Mesenchymal stem cell (in vitro differentiated cells and primary cell): Measurements from ENCODE around the gene ABCG5.

Experiments
- DNase-seq: peaks from one replicate; pipeline ENCODE4 v3.0.0-alpha.2; 2013
- H2AFZ ChIP-seq: one replicate; pipeline ENCODE4 v1.6.1; 2013; ENCODE audit warnings: low read depth, mild to moderate bottlenecking, control low read depth, inconsistent platforms, low read length, moderate library complexity
- H2AK5ac ChIP-seq: 2 replicates; pipeline ENCODE4 v1.6.1; 2013; ENCODE audit warnings: low read length, moderate library complexity, mild to moderate bottlenecking, inconsistent platforms; ENCODE audit not compliant: severe bottlenecking
- H2BK120ac ChIP-seq: one replicate; pipeline ENCODE4 v1.6.1; 2013; ENCODE audit warnings: low read depth, mild to moderate bottlenecking, inconsistent platforms, low read length, moderate library complexity
- H2BK12ac ChIP-seq, 2 experiments: one replicate each; pipeline ENCODE4 v1.6.1; 2013; ENCODE audit warnings: inconsistent platforms in 2 of 2, low read length in 2 of 2, mild to moderate bottlenecking in 2 of 2, moderate library complexity in 2 of 2, control low read depth in 1 of 2
- H2BK15ac ChIP-seq: one replicate; pipeline ENCODE4 v1.6.1; 2013; ENCODE audit warnings: mild to moderate bottlenecking, low read depth, inconsistent platforms; ENCODE audit not compliant: poor library complexity, severe bottlenecking
- H2BK5ac ChIP-seq: 2 replicates; pipeline ENCODE4 v1.6.1; 2013; ENCODE audit warnings: low read depth, mild to moderate bottlenecking, low read length, control low read depth, inconsistent platforms; ENCODE audit not compliant: poor library complexity, severe bottlenecking
- H3K14ac ChIP-seq, 2 experiments: one replicate each; pipeline ENCODE4 v1.6.1; 2013; ENCODE audit warnings: inconsistent platforms in 2 of 2, low read length in 2 of 2, control low read depth in 1 of 2, mild to moderate bottlenecking in 1 of 2, moderate library complexity in 1 of 2
- H3K18ac ChIP-seq, 2 experiments: one replicate each; pipeline ENCODE4 v1.6.1; 2013; ENCODE audit warnings: inconsistent platforms in 2 of 2, low read length in 2 of 2, control low read depth in 1 of 2, low read depth in 1 of 2, mild to moderate bottlenecking in 1 of 2
- H3K23ac ChIP-seq, 2 experiments: one replicate each; pipeline ENCODE4 v1.6.1; 2013; ENCODE audit warnings: inconsistent platforms in 2 of 2, low read length in 2 of 2, mild to moderate bottlenecking in 2 of 2, moderate library complexity in 2 of 2, control low read depth in 1 of 2
- H3K27ac ChIP-seq: 2 replicates; pipeline ENCODE4 v1.5.1; 2013; ENCODE audit warnings: mild to moderate bottlenecking, moderate library complexity, low read length, control low read depth, inconsistent platforms; ENCODE audit not compliant: poor library complexity, severe bottlenecking
- H3K27me3 ChIP-seq, 2 experiments: 2 replicates each; pipeline versions ENCODE4 v1.6.1 to v1.7.0; 2013; ENCODE audit warnings: low read length in 2 of 2, mild to moderate bottlenecking in 2 of 2, moderate library complexity in 2 of 2, control low read depth in 1 of 2, inconsistent platforms in 1 of 2; ENCODE audit not compliant: control insufficient read depth in 1 of 2, insufficient read depth in 1 of 2
- H3K36me3 ChIP-seq, 2 experiments: 2 replicates each; pipeline versions ENCODE4 v1.6.1 to v1.7.0; 2013; ENCODE audit warnings: low read length in 2 of 2, control low read depth in 1 of 2, inconsistent platforms in 1 of 2, low read depth in 1 of 2, mild to moderate bottlenecking in 1 of 2; ENCODE audit not compliant: insufficient read depth in 2 of 2, control insufficient read depth in 1 of 2
- H3K4ac ChIP-seq, 2 experiments: one replicate each; pipeline ENCODE4 v1.6.1; 2013; ENCODE audit warnings: inconsistent platforms in 2 of 2, low read length in 2 of 2, mild to moderate bottlenecking in 2 of 2, moderate library complexity in 2 of 2, control low read depth in 1 of 2, low read depth in 1 of 2
- H3K4me1 ChIP-seq: 2 replicates; pipeline ENCODE4 v1.6.1; 2013; ENCODE audit warnings: low read depth, low read length, control low read depth; ENCODE audit not compliant: control insufficient read depth, insufficient read depth
- H3K4me2 ChIP-seq: 2 replicates; pipeline ENCODE4 v1.6.1; 2013; ENCODE audit warnings: low read length, mild to moderate bottlenecking, inconsistent platforms; ENCODE audit not compliant: poor library complexity, severe bottlenecking
- H3K4me3 ChIP-seq, 2 experiments: 2 replicates each; pipeline versions ENCODE4 v1.5.1 to v1.7.0; 2013; ENCODE audit warnings: low read length in 2 of 2, mild to moderate bottlenecking in 2 of 2, control low read depth in 1 of 2, low read depth in 1 of 2; ENCODE audit not compliant: insufficient read depth in 1 of 2
- H3K79me1 ChIP-seq: replicated peaks from 2 replicates; pipeline ENCODE4 v1.6.1; 2013; ENCODE audit warnings: mild to moderate bottlenecking, control low read depth, low read length, inconsistent platforms; ENCODE audit not compliant: poor library complexity, severe bottlenecking
- H3K9ac ChIP-seq: 2 replicates; pipeline ENCODE4 v1.7.0; 2013; ENCODE audit warnings: mild to moderate bottlenecking, low read length, moderate library complexity
- H3K9me3 ChIP-seq: 2 replicates; pipeline ENCODE4 v1.7.0; 2013; ENCODE audit warnings: mild to moderate bottlenecking, low read length; ENCODE audit not compliant: control insufficient read depth
- H4K8ac ChIP-seq: one replicate; pipeline ENCODE4 v1.6.1; 2013; ENCODE audit warnings: inconsistent platforms, mild to moderate bottlenecking, low read length, moderate library complexity
- H4K91ac ChIP-seq: one replicate; pipeline ENCODE4 v1.6.1; 2013; ENCODE audit warnings: mild to moderate bottlenecking, low read length, inconsistent platforms
- WGBS: methylation state at CpG from one replicate; pipeline ENCODE4 v1.1.7; 2013; ENCODE audit warnings: mixed read lengths; 5-methylcytosine and 5-hydroxymethylcytosine counted together

Gene ABCG5

DNA sequence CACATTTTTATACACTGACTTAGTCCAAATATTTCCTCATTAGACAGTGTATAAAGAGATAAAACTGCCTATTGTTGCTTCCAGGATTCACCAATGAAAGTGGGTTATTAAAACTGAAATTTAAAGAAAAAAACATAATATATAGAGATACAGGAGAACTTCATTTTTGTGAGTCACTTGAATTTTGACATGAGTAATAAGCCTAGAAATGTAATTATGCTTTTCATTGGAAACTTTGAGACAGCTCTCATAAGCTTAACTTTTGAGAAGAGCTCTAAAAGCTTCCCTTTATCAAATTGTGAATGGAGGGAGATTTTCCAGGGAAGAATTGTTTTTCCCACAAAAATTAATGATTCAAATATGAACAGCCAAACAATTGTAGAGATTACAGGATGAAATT is 50.7 kb downstream of the ABCG5 start:
- Histone ChIP-seq H2BK120ac (no peak overlapping the region), H2AK5ac (no peak overlapping the region), H3K18ac (no peak overlapping the region), H3K4me1 (no peaks in the 10 kb centered on the region), H3K23ac (no peak overlapping the region), H3K27me3 (no peaks in the 10 kb centered on the region), H2BK12ac (no peak overlapping the region), H2BK5ac (no peak overlapping the region), H3K27ac (no peak overlapping the region), H3K9me3 (no peaks in the 10 kb centered on the region), H3K4me3 (no peak overlapping the region), H4K8ac (no peak overlapping the region), H3K4ac (no peak overlapping the region), H3K79me1 (no peaks in the 10 kb centered on the region), H4K91ac (no peak overlapping the region), H3K36me3 (peaks cover 13 to 71% of the 10 kb centered on the region in 2 experiments), H3K9ac (no peak overlapping the region), H2AFZ (no peak overlapping the region), H2BK15ac (no peak overlapping the region), H3K14ac (no peak overlapping the region), H3K4me2 (no peak overlapping the region)
- DNase-seq, result no peak

- H3K14ac ChIP-seq, result no peak overlapping the region
- no peak overlapping the region for H2AFZ ChIP-seq
- WGBS, result 100% methylated on average over 6 of the region's 8 CpGs
- H3K79me1 ChIP-seq, result peaks cover 8% of the 10 kb centered on the region
- H3K4me1 ChIP-seq, result peaks cover 1% of the 10 kb centered on the region
- no peak overlapping the region for H3K27ac ChIP-seq
- no peak overlapping the region for H3K4ac ChIP-seq
- H3K4me2 ChIP-seq, result no peak overlapping the region
- no peak overlapping the region for H3K9ac ChIP-seq
- H4K8ac ChIP-seq, result no peak overlapping the region
- no peak overlapping the region for H2BK120ac ChIP-seq
- no peak overlapping the region for H3K4me3 ChIP-seq
- no peak overlapping the region for H3K23ac ChIP-seq
- no peak overlapping the region for H2AK5ac ChIP-seq
- H3K36me3 ChIP-seq, result peaks cover 7 to 29% of the 10 kb centered on the region in 2 experiments
- H2BK15ac ChIP-seq, result no peak overlapping the region
- H2BK5ac ChIP-seq, result no peak overlapping the region
- no peak overlapping the region for H2BK12ac ChIP-seq
- H3K18ac ChIP-seq, result no peak overlapping the region
- H4K91ac ChIP-seq, result no peak overlapping the region
- DNase-seq, result no peak
- H3K9me3 ChIP-seq, result no peaks in the 10 kb centered on the region
- no peaks in the 10 kb centered on the region for H3K27me3 ChIP-seq
These were observed 60.4 kb downstream of the ABCG5 start for GRCh38 chr2:43778233-43778632.

- H3K4me2 ChIP-seq, result no peak overlapping the region
- no peak overlapping the region for H4K91ac ChIP-seq
- H3K9ac ChIP-seq, result no peak overlapping the region
- H3K27me3 ChIP-seq, result no peaks in the 10 kb centered on the region
- no peak overlapping the region for H2BK120ac ChIP-seq
- 95% methylated on average over 6 of the region's 8 CpGs for WGBS
- H2BK15ac ChIP-seq, result no peak overlapping the region
- H2AFZ ChIP-seq, result no peak overlapping the region
- peaks cover 1% of the 10 kb centered on the region for H3K4me1 ChIP-seq
- no peak overlapping the region for H3K23ac ChIP-seq
- H3K18ac ChIP-seq, result no peak overlapping the region
- H3K79me1 ChIP-seq, result peaks cover 8% of the 10 kb centered on the region
- no peak overlapping the region for H4K8ac ChIP-seq
- H3K9me3 ChIP-seq, result no peaks in the 10 kb centered on the region
- no peak overlapping the region for H3K27ac ChIP-seq
- H2AK5ac ChIP-seq, result no peak overlapping the region
- H3K36me3 ChIP-seq, result peaks cover 7 to 26% of the 10 kb centered on the region in 2 experiments
- H3K4ac ChIP-seq, result no peak overlapping the region
- H3K4me3 ChIP-seq, result no peak overlapping the region
- H2BK5ac ChIP-seq, result no peak overlapping the region
- no peak overlapping the region for H2BK12ac ChIP-seq
- no peak for DNase-seq
- H3K14ac ChIP-seq, result no peak overlapping the region
These were observed 61.2 kb downstream of the ABCG5 start for GRCh38 chr2:43777306-43777926.

GRCh38 chr2:43776324-43776723 is 62.3 kb downstream of the ABCG5 start:
- 79% methylated on average over 1 of the region's 1 CpG for WGBS
- H3K4ac ChIP-seq, result no peak overlapping the region
- no peak overlapping the region for H4K91ac ChIP-seq
- H3K9me3 ChIP-seq, result no peaks in the 10 kb centered on the region
- H3K18ac ChIP-seq, result no peak overlapping the region
- H3K36me3 ChIP-seq, result peaks cover 7 to 26% of the 10 kb centered on the region in 2 experiments
- H2BK120ac ChIP-seq, result no peak overlapping the region
- H4K8ac ChIP-seq, result no peak overlapping the region
- H3K27ac ChIP-seq, result no peak overlapping the region
- H2AK5ac ChIP-seq, result no peak overlapping the region
- no peak for DNase-seq
- peaks cover 8% of the 10 kb centered on the region for H3K79me1 ChIP-seq
- no peak overlapping the region for H3K9ac ChIP-seq
- H3K4me1 ChIP-seq, result peaks cover 1% of the 10 kb centered on the region
- H3K27me3 ChIP-seq, result no peaks in the 10 kb centered on the region
- H2BK5ac ChIP-seq, result no peak overlapping the region
- H2BK12ac ChIP-seq, result no peak overlapping the region
- H2BK15ac ChIP-seq, result no peak overlapping the region
- no peak overlapping the region for H3K4me2 ChIP-seq
- no peak overlapping the region for H3K23ac ChIP-seq
- no peak overlapping the region for H3K4me3 ChIP-seq
- H3K14ac ChIP-seq, result no peak overlapping the region
- H2AFZ ChIP-seq, result no peak overlapping the region
